HTR-8/SVneo (cell line): ENCODE measurements around the gene DSEL.

Experiments
- DNase-seq: peaks from one replicate; pipeline ENCODE4 v3.0.0; 2011; ENCODE audit warnings: low spot score, mixed read lengths; ENCODE audit not compliant: insufficient read length
- FAIRE-seq: peaks from 2 replicates; lab custom pipeline; 2011; peaks lifted over from hg19 to GRCh38; lab: Jason Lieb, UNC

Gene DSEL

GRCh38 chr18:67516539-67517443, at the start of gene DSEL:
Gene DSEL (minus strand): TSS chr18:67516720. CDS start chr18:67514608, 2,112 bp downstream.
- DNase-seq (peak; percentile 53), FAIRE-seq (peak; percentile 77)

GRCh38 chr18:67553437-67553836, 36.9 kb upstream of the DSEL start:
- DNase-seq: no peak
- FAIRE-seq: no peak

- no peak for DNase-seq
- no peak for FAIRE-seq
Measured at GRCh38 chr18:67550872-67551520, 34.5 kb upstream of the DSEL start.

- no peak for DNase-seq
- no peak for FAIRE-seq
Measured at GRCh38 chr18:67549946-67550345, 33.4 kb upstream of the DSEL start.

- no peak for DNase-seq
- FAIRE-seq: no peak
Measured at GRCh38 chr18:67545681-67546080, 29.2 kb upstream of the DSEL start.

- FAIRE-seq (no peak), DNase-seq (no peak)
Measured at GRCh38 chr18:67540559-67540958, 24.0 kb upstream of the DSEL start.

- FAIRE-seq: no peak
- DNase-seq: no peak
Measured at GRCh38 chr18:67531929-67532328, 15.4 kb upstream of the DSEL start.

- no peak for FAIRE-seq
- DNase-seq: peak; percentile 49
Measured at GRCh38 chr18:67525328-67526099, 9.0 kb upstream of the DSEL start.

GRCh38 chr18:67520351-67520921, 3.9 kb upstream of the DSEL start:
- FAIRE-seq: no peak

GRCh38 chr18:67519592-67519991, 3.1 kb upstream of the DSEL start:
- no peak for DNase-seq
- no peak for FAIRE-seq

More at GRCh38 chr18:67520351-67520921, 3.9 kb upstream of the DSEL start:
- DNase-seq: no peak

GRCh38 chr18:67518566-67518965, 2.0 kb upstream of the DSEL start:
- FAIRE-seq (no peak), DNase-seq (no peak)

GRCh38 chr18:67517444-67517765, 885 bp upstream of the DSEL start:
- DNase-seq: no peak

GRCh38 chr18:67515942-67516538, 480 bp downstream of the DSEL start:
- FAIRE-seq: no peak
- peak; percentile 56 for DNase-seq

More at GRCh38 chr18:67517444-67517765, 885 bp upstream of the DSEL start:
- no peak for FAIRE-seq

GRCh38 chr18:67514901-67515540, 1.5 kb downstream of the DSEL start:
- DNase-seq (no peak), FAIRE-seq (no peak)

GRCh38 chr18:67514465-67514864, 2.1 kb downstream of the DSEL start:
- DNase-seq (no peak), FAIRE-seq (no peak)

- no peak for FAIRE-seq
- no peak for DNase-seq
Measured at GRCh38 chr18:67513280-67513679, 3.2 kb downstream of the DSEL start.

GRCh38 chr18:67511840-67512239, 4.7 kb downstream of the DSEL start:
- FAIRE-seq (no peak), DNase-seq (no peak)

- DNase-seq (no peak), FAIRE-seq (no peak)
Measured at GRCh38 chr18:67510831-67511230, 5.7 kb downstream of the DSEL start.

- no peak for DNase-seq
- FAIRE-seq: no peak
Measured at GRCh38 chr18:67509741-67510391, 6.7 kb downstream of the DSEL start.
